HUDEP-2 (cell line): ENCODE data around the gene FADS6.

Source experiments
- DNase-seq, 76 experiments: peaks; one replicate each; lab custom pipeline; 2025; ENCODE audit not compliant: unreplicated experiment in 76 of 76; lab: John Stamatoyannopoulos, UW

FADS6 gene

DNA sequence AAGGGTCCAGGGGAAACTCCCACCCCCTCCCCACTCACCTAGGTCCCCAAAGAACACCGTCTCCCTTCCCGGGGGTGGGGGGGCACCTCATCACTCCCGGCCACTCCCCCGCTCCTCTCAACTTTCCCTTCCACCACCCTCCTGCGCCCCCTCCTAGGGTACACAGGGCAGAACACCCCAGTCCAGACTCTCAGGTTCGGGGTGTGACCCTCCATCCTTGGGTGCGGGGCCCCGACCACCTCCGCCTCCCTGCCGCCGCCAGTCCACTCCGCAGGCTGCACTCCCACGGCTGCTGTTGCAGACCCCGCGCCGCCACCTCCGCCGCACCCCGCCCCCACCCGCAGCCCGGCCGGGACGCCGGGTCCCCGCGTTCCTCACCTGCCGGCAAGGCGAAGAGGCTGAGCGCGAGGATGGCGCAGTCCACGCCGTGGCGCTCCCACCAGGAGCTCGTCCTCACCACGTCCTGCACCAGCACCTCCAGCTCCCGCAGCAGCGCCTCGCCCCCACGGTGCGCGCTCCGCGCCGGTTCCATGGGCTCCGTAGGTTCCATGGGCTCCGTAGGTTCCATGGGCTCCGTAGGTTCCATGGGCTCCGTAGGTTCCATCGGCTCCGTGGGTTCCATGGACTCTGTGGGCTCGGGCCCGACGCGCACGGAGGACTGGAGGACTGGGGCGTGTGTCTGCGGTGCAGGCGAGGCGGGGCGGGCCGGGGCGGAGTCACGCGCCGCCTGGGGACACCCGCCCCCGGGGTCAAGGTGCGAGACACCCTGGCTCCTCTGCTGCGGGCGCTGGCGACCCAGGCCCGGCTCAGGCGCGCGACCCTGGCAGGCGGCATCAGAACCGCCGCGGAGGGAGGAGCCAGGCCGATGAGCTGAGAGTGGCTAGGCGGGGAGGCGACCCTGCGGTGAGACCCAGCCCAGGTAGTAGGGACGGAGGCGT lies at the start of gene FADS6:
TSS of gene FADS6 (minus strand) at position 660 of the 938 bp plus-strand sequence. CDS start at position 622, 38 bp downstream.
- no peak for DNase-seq

DNA sequence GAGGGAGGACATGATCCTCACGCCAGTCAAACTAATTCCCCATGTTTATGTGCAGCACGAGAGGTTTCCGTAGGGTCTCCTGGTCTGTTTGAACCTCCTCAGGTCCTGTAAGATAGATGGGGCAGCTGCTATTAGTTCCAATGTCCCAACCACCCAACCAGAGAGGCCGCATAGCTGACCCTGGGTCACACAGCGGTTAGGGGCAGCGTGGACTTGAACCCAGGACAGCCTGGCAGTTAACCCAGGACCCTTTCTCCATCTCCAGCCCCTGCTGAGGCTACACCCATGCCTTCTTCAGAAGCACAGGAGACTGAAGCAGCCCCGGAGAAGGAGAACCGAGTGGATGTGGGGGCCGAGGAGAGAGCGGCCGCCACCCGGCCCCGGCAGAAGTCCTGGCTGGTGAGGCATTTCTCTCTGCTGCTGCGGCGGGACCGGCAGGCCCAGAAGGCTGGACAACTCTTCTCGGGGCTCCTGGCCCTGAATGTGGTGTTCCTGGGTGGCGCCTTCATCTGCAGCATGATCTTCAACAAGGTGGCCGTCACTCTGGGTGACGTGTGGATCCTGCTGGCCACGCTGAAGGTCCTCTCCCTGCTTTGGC lies 47.8 kb upstream of the FADS6 start:
- no peak for DNase-seq

DNA sequence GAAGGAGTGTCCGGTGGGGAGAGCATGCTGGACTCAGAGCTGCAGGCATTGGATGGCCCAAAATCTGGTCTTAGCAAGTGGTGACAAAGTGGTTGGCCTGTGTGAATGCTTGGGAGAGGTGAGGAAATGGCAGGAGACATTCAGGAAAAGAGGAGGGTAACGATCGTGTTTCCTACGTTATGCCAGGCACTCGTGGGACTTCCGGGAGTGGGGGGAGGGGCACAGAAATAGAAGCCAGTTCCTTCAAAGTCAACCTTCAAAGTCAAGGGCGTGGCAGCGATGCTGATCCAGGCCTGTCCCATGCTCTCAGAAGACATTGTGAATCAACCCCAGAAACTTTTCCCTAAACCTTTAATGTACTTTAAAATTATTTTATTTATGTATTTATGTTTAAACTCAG lies 46.1 kb upstream of the FADS6 start:
- DNase-seq = no peak

- DNase-seq = no peak
Observed at GRCh38 chr17:74938194-74938950, 44.9 kb upstream of the FADS6 start.

DNA sequence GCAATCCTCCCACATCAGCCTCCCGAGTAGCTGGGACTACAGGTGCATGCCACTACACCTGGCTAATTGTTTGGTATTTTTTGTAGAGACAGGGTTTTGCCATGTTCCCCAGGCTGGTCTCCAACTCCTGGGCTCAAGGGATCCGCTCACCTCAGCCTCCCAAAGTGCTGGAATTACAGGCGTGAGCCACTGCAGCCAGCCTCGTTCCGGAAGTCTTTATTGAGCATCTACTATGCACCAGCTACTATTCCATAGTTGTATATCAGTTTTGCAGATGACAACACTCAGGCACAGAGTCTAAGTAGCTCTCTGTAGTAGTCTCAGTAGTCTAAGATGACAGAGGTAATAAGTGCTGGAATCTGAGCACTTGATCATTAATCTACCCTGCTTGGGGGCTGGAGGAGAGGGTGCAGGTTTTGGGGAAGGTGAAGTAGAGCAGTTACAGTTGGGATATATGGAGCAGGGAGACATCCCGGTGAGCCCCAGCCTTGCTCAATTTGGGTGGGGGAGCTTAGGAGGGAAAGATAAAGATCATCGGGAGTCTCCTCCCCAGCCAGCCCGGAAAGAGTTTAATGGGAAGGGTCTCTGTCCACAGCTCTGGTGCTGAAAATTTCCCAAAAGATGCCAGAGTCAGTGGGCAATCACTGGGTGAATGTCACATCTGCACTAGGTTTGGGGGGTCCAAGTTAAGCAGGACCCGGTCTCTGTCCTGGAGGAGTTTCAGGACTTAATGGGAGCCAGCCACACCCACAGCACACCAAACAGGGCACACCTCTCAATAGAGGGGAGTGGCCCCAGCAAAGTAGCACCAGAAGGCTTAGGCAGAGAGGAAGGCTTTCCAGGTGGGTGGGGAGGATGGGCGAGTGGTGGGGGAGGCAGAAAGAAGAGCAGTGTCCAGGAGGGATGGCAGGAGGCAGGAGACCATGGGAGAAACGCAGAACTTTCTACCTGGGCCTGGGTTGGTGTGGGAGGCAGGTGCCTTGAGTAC lies 43.9 kb upstream of the FADS6 start:
- no peak for DNase-seq

DNA sequence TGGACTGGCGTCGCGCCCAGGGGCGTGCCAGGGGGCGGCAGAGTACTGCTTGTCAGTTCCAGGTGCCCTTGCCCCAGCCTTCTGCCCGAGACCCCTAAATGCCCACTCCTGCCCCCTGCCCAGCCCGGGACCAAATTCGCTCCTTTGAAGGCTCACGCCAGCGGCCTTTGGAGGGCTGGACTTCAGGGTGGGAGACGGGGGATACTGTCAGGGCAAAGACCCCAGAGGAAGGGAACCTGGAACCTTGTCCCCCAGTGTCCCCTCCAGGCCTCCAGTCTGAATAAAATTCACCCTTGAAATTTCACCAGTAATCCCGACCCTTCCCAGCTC lies 43.0 kb upstream of the FADS6 start:
- DNase-seq = no peak

DNA sequence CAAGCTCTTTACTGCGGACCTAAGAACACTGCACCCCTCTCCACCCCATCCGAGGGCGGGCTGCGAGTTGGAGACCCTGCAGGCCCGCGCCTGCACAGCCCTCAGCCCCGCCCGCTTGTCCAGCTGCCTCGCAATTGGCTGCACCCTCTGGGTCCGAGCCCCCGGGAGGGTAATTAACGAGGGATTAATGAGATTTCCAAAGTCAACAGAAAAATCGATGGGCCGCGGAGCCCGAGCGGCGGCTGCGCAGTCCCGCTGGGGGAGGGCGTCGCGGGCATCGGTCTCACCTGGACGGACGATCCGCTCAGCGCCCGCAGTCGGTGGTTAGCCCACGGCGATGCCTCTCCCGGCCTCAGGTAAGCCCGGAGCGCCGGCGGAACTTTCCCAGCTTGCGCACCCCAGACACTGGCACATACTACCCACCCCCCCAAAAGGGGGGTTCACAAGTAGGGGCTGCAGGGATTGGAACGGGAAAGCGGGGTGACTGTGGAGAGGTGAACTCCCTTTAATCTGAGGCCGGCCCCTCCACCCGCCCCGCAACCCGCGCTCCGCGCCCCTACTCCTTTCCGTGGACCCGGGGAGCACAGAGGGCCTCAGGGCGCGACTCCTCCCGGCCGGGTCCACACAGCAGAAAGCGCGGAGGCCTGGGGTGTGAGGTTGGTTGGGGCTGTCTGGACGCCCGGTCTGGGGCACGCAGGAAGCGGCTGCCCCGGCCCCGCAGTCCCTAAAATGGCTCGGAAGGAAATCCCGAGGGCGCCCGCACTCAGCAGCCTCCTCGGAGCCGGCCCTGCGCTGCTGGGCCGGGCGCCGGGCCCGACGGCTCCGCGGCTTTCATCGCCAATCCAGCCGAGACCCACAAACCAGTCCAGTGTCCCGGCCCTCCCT lies 42.4 kb upstream of the FADS6 start, which contains the start of gene OTOP3:
TSS of gene OTOP3 (plus strand) at position 314 of the 885 bp plus-strand sequence. CDS start at position 338, 24 bp downstream.
- DNase-seq = no peak

DNA sequence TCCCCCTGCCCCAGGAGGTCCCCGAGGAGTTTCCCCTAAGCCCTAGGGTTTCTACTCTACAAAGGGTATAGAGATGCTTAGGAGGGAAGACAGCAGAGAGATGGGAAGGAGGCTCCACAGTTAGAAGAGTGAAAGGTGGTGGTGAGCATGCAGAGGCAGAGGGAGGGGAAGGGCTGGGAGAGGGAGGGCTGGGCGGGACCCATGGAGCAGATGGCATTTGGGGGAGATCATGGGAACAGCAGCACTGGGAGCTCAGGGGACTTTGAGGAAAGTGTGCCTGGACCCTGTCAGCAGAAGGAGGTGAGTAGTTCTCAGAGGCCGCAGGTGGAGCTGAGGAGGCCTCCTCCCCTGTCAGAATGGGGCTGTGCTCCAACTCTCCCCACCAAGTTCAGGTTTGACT lies 41.6 kb upstream of the FADS6 start:
- DNase-seq = no peak

GRCh38 chr17:74930535-74931036 lies 37.2 kb upstream of the FADS6 start:
- peak in 1 of 76 experiments; percentile 24 for DNase-seq

GRCh38 chr17:74928786-74929185 lies 35.4 kb upstream of the FADS6 start:
- DNase-seq = no peak

DNA sequence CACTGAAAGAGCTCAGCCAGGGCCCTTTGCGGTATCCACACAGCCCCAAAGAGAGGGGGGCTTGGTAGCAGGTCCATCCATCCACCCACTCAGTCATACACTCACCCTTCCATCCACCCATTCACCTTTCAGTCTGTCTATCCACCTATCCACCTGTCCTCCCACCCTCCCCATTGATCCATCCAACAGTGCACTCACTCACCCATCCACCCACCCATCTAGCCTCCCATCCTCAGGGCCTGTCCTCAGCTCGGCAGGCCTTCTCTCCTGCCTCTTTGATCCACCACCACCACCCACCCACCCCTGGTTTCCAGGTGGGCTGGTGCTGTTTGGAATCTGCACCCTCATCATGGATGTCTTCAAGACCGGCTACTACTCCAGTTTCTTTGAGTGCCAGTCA lies 31.8 kb upstream of the FADS6 start:
- no peak for DNase-seq

DNA sequence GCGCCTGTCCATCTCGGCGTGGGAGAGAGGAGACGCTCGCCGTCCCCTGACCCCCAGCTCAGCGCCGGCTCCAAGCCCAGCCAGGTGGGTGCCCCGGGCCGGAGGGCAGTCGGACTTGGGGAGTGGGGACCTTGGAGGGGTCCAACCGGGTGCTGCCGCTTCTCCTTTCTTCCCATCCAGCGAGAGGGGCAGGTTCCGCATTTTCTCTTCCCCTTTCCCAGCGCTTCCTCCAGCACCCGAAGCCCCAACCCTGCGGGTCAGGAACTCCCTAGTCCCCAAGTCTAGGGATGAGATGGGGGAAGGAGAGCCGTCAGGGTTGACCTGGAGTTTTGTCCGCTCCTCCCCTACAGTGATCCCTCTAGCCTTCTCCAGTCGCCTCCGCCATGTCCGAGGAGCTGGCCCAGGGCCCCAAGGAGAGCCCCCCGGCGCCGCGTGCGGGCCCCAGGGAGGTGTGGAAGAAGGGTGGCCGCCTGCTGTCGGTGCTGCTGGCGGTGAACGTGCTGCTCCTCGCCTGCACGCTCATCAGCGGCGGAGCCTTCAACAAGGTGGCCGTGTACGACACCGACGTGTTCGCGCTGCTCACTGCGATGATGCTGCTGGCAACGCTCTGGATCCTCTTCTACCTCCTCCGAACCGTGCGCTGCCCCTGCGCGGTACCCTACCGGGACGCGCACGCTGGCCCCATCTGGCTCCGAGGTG lies 31.0 kb upstream of the FADS6 start, which contains the start of gene OTOP2:
TSS of gene OTOP2 (plus strand) at position 24 of the 699 bp plus-strand sequence. CDS start at position 384, 360 bp downstream.
- no peak for DNase-seq

- DNase-seq = peak in 56 of 76 experiments; percentile 10 to 75 (median 53)
Observed at GRCh38 chr17:74923538-74924249, 30.3 kb upstream of the FADS6 start.

GRCh38 chr17:74922694-74923537 lies 29.5 kb upstream of the FADS6 start, which contains the start of gene USH1G:
Gene USH1G (minus strand): TSS chr17:74923255. CDS start chr17:74923073, 182 bp downstream.
- peak in 11 of 76 experiments; percentile 14 to 54 (median 37) for DNase-seq

- DNase-seq = no peak
Observed at GRCh38 chr17:74922172-74922571, 28.7 kb upstream of the FADS6 start.

GRCh38 chr17:74921769-74922168 lies 28.3 kb upstream of the FADS6 start:
- no peak for DNase-seq
